Stimulated activated naive CD8-positive, alpha-beta T cell treated with anti-CD3 and anti-CD28 coated beads, Interleukin-15, Interleukin-2, amounts not matched to agents 100 ng/mL and 50 ng/mL, for 24 hours (primary cell): ENCODE results near the gene C5orf47.

ENCODE experiments used
- H3K27ac Mint-ChIP-seq: one replicate; pipeline ENCODE4 v1.8.0; 2021; ENCODE audit warnings: mild to moderate bottlenecking, mixed read lengths
- H3K27me3 Mint-ChIP-seq: one replicate; pipeline ENCODE4 v1.8.0; 2021; ENCODE audit warnings: mixed read lengths
- H3K36me3 Mint-ChIP-seq: one replicate; pipeline ENCODE4 v1.8.0; 2021; ENCODE audit warnings: low read depth, mixed read lengths
- H3K4me1 Mint-ChIP-seq: one replicate; pipeline ENCODE4 v1.8.0; 2021; ENCODE audit warnings: low read depth, mixed read lengths
- H3K4me3 Mint-ChIP-seq: one replicate; pipeline ENCODE4 v1.8.0; 2021; ENCODE audit warnings: mild to moderate bottlenecking, mixed read lengths
- H3K9me3 Mint-ChIP-seq: one replicate; pipeline ENCODE4 v1.8.0; 2021; ENCODE audit warnings: mixed read lengths

The C5orf47 gene

DNA sequence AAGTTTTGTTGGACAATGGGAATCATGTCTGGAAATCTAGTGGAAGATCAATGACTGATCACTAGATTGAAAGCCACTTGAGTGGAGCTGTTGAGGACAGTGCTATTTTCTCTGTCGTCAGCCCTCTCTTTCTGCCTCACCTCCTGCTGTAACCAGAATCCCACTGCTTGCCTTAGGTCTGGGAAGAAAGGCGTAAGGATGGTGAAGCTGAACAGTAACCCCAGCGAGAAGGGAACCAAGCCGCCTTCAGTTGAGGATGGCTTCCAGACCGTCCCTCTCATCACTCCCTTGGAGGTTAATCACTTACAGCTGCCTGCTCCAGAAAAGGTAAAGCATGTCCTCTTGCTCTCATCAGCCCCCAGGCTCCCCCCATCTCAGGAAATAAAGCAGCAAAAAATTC is 57.6 kb downstream of the C5orf47 start:
- no peaks in the 10 kb centered on the region for H3K9me3 Mint-ChIP-seq
- no peak overlapping the region for H3K27ac Mint-ChIP-seq
- H3K4me3 Mint-ChIP-seq, result no peak overlapping the region
- H3K4me1 Mint-ChIP-seq, result no peaks in the 10 kb centered on the region
- H3K27me3 Mint-ChIP-seq, result peaks cover 23% of the 10 kb centered on the region
- no peaks in the 10 kb centered on the region for H3K36me3 Mint-ChIP-seq

DNA sequence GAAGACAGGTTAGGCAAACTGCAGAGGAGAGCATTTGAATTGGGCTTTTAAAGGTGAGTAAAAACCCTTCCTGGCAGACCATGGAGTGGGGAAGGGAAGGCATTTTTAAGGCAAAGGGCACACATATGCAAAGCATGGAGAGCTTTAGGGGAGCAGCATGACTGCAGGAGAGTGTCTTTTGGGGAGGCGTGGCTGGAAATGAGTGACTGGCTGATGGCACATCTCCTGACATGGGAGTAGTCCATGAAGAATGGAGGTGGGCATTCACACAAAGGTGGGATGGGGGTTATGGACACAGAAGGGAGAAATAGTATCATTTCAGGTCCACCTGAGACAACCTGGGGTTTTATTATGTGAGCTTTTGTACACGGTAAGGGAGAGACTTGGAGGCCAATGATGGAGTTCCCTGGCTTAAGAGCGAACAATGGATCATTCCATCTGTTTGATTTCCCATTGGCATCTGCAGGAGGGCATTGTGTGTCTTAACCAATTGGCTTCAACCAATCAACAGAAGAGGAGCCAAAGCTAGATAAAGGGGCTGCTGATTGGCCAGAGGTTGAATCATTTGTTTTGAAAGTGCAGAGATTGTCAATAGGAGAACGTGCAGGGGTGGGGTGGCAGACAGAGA is 58.6 kb downstream of the C5orf47 start:
- no peaks in the 10 kb centered on the region for H3K4me1 Mint-ChIP-seq
- peaks cover 23% of the 10 kb centered on the region for H3K27me3 Mint-ChIP-seq
- no peak overlapping the region for H3K27ac Mint-ChIP-seq
- H3K4me3 Mint-ChIP-seq, result no peak overlapping the region
- no peaks in the 10 kb centered on the region for H3K9me3 Mint-ChIP-seq
- H3K36me3 Mint-ChIP-seq, result no peaks in the 10 kb centered on the region

DNA sequence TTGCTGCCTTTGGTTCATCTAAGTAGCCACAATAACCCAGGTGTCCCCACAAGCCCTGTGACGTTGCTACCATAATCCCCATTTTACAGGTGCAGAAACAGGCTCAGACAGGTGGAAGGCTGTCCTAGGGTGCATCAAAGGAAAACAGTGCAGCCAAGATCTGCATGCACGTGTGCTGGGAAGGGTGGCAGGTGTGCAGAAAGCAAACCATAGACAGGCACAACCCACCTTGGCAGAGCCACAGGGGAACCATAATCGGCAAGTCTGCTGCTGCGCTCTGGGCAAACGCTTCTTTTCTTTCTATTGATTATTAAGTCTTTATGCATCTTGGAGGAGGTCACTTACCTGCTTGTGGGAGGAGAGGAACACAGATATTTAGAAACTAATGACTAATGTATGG is 63.7 kb downstream of the C5orf47 start:
- Mint-ChIP-seq H3K27me3 (peaks cover 7% of the 10 kb centered on the region), H3K4me1 (no peaks in the 10 kb centered on the region), H3K4me3 (no peak overlapping the region), H3K27ac (no peak overlapping the region), H3K9me3 (no peaks in the 10 kb centered on the region), H3K36me3 (no peaks in the 10 kb centered on the region)

DNA sequence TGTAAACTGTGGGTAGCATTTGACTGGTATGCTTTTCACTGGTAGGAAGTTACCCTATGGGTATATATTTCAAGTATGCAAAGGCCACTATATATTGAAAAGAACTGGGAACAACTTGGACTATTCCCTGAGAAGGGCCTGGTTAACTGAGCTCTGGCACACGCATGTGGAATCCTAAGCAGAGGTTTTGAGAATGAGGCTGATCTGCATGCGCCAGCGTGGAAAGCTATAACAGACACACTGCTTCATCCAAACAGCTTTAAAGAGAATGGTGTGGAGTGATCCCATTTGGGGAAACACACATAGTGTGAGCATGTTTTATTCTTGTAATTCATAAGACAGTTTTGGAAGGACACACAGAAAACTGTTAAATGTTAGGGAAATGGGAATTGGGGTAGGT is 64.9 kb downstream of the C5orf47 start:
- peaks cover 6% of the 10 kb centered on the region for H3K27me3 Mint-ChIP-seq
- no peaks in the 10 kb centered on the region for H3K36me3 Mint-ChIP-seq
- no peaks in the 10 kb centered on the region for H3K4me1 Mint-ChIP-seq
- no peaks in the 10 kb centered on the region for H3K9me3 Mint-ChIP-seq
- no peak overlapping the region for H3K4me3 Mint-ChIP-seq
- no peak overlapping the region for H3K27ac Mint-ChIP-seq
